Left colon (tissue), 2 donors: ENCODE results near the gene PPP2R5C. TPM values are rescaled to one million over a fixed set of nuclear protein-coding genes. Genes with fewer than 3 reads are reported as not detected.

Source experiments
- ATAC-seq: fragments of 200-7000 bp; cut with Tn5 transposase; one replicate; pipeline ENCODE4 v1.9.1; 2020; ENCODE audit warnings: mild to moderate bottlenecking, moderate library complexity
- DNase-seq, 2 donors: peaks; one replicate each; pipeline ENCODE4 v3.0.0-alpha.2; 2020
- intact Hi-C, 2 donors: fragments of 100-400 bp; cut with DNase I in 1 of 2; cut with micrococcal nuclease in 1 of 2; formaldehyde crosslinking; loops; one replicate each; pipeline versions ENCODE4 v1.11.2 to v1.14.0; 2022; cut with DNase I, micrococcal nuclease
- total RNA-seq, 2 donors: library from RNA; stranded (reverse); fragmentation: NEBNext Ultra II Directional; extraction: Animal tissue kit (Norgen Biotek cat#: 25700); gene quantifications; one replicate each; pipeline ENCODE4 v1.2.1, GENCODE V29; 2021
- donor health status: DM: no; HTN: no; CAD: no.
- donor health status: DM: yes; HTN: yes; CAD: no.

The PPP2R5C gene
- total RNA-seq, 2 donors from 2014 or later: 139 to 144 TPM

DNA sequence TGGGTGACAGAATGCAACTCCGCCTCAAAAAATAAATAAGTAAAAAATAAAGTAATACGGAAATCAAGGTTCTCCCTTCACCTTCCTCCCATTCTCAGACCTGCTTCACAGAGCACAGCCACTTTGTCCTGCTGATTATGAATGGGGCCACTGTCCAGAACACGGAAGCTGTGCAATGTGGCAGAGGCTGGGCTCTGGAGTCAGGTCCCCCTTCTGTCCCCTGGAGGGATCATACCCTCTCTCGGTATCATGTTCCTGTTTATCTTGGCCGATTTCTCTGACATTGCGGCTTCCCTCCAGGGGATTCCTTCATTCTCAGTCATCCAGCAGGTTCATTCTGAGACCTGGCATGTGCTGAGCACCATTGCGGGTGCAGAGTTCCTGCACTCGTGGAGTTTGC lies 11.3 kb downstream of the PPP2R5C start:
- DNase-seq (no peak), ATAC-seq (no peak)
- intact Hi-C loops: loop anchor here in 1 of 2 donors (5.0 to 10.0 kb wide), 3 partner anchors 62 to 175 kb away; no protein-coding TSS in a partner anchor

DNA sequence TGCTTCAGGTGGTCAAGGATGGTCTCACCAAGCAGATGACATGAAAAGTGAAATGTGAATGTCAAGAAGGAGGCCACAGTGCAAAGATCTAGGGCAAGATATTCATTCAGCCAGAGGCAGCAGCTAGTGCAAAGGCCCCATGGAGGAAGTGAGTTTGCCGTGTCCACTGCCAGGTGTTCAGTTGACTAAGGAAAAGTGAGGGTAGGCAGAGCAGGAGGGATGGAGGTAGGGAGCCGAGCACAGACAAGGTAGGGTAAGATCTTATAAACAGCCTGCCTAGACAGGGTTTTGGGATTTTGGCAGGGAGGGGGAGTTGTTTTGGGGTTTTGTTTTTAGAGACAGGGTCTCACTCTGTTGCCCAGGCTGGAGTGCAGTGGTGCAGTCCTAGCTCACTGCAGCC lies 11.9 kb downstream of the PPP2R5C start:
- no peak for ATAC-seq
- no peak for DNase-seq
- intact Hi-C loops: loop anchor here in 1 of 2 donors (5.0 to 10.0 kb wide), 3 partner anchors 61 to 174 kb away; no protein-coding TSS in a partner anchor

DNA sequence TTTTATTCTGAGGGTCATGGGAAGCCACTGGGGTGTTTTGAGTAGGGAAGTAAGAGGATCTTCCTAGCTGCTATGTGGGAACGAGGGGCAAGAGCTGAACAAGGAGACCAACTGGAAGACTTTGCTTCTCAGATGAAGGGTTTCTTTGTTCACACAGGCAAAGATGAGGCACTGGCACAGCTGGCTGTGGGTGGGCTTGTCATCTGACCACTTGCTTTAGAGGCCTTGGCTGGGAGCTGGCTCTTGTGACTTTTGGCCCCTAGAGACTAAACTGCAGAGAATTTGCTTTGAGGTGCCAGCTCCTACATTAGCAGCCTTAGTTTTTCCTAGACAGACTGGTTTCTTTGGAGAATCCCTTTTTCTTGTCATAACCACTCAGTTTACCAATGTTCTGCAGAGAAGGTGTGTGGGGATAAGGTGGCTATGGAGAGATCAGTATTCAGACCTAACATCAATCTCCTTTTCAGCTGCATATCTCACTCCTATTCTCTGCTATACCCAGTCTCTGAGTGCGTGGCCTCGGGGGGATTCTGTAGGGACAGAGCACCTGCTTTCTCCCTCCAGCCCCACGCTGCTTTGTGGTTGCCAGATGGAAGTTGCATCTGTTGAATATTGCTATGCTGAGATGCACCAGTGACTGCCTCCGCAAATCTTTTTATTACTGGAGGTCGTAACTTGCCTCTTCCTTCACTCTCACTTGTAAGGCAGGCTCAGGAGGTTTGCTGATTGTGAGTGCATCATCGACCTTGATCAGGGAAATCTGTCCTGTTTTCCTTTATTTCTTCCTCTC lies 12.7 kb downstream of the PPP2R5C start:
- intact Hi-C loops: loop anchor here in 1 of 2 donors (5.0 to 10.0 kb wide), 3 partner anchors 61 to 173 kb away; no protein-coding TSS in a partner anchor
- DNase-seq (no peak), ATAC-seq (no peak)

GRCh38 chr14:101774814-101775213 lies 13.3 kb downstream of the PPP2R5C start:
- DNase-seq (no peak), ATAC-seq (no peak)
- intact Hi-C loops: loop anchor here in 1 of 2 donors (5.0 to 10.0 kb wide), 3 partner anchors 60 to 172 kb away; no protein-coding TSS in a partner anchor

DNA sequence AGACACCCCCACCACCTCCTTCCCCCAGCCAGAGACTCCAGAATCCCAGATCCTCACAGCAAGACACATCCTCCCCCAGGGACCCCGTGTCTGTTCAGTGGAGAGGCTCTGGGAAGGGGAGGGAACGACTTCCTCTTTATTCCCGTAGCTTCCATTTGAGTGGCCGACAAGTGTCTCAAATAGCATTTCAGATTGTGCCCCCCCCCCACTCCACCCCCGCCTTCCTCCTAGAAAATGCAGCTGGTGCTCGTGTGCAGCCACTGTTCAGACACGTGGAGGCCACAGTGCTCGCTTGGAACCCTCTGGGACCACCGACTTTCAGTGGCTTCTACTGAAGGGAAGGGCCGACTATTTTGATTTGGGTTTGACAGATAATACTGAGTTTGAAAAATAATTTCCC lies 14.3 kb downstream of the PPP2R5C start:
- no peak for ATAC-seq

GRCh38 chr14:101776344-101776743 lies 14.8 kb downstream of the PPP2R5C start:
- ATAC-seq: no peak
- DNase-seq: no peak
- intact Hi-C loops: loop anchor here in 1 of 2 donors (10.0 kb wide), 2 partner anchors 58 to 148 kb away; no protein-coding TSS in a partner anchor

More for the DNA sequence above, 14.3 kb downstream of the PPP2R5C start:
- DNase-seq: no peak
- intact Hi-C loops: loop anchor here in 1 of 2 donors (10.0 kb wide), 2 partner anchors 59 to 149 kb away; no protein-coding TSS in a partner anchor

GRCh38 chr14:101780390-101780789 lies 18.9 kb downstream of the PPP2R5C start:
- ATAC-seq: no peak
- DNase-seq: no peak
- intact Hi-C loops: no loop called here

- intact Hi-C loops: no loop called here
- ATAC-seq: peak; percentile 70
- DNase-seq: no peak
Observed at GRCh38 chr14:101780887-101781239, 19.4 kb downstream of the PPP2R5C start.

DNA sequence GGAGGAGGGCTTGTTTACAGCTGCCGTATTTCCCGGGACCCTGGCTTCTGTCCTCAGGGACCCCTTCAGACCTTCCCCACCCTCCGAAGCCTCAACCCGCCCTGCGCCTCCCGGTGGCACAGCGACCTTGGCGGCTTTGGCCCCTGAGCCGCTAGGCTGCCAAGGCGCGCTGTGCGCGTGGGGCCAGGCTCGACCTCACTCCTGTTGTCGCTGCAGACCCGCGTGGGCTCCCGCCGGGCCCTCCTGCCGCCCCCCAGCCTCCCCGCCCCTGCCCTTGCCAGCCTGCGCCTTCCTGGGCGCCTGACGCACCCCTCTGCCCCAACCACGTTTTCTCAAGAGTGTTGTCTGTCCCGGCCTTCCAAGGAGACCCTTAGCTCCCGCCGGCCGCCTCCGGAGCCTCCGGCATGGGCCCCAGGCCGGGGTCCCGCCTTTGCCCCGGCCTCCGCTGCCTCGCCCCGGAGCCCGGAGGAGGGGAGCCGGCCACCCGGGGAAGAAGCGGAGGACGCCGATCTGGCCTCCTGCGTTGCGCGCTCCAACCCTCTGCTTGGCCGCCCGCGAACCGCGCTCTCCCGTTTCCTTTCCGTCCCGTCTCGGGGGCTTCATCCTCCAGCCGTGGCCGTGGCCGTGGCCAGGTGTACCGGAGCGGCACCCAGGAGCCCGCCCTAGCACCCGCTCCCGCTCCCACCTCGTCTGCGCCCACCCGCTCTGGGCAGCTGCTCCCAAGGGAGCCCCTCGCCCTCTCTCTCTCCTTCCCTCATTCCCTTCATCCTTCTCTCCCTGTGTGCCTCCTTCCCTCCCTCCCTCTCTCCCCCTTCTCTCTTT lies 19.9 kb downstream of the PPP2R5C start:
- peak; percentile 69 for ATAC-seq
- peak in 1 of 2 donors; percentile 39 for DNase-seq
- intact Hi-C loops: no loop called here

- intact Hi-C loops: no loop called here
- no peak for ATAC-seq
Observed at GRCh38 chr14:101783260-101784016, 21.9 kb downstream of the PPP2R5C start.

GRCh38 chr14:101784631-101785030 lies 23.1 kb downstream of the PPP2R5C start:
- ATAC-seq (no peak), DNase-seq (no peak)
- intact Hi-C loops: no loop called here

More at GRCh38 chr14:101783260-101784016, 21.9 kb downstream of the PPP2R5C start:
- no peak for DNase-seq

GRCh38 chr14:101788016-101788635 lies 26.6 kb downstream of the PPP2R5C start:
- ATAC-seq: peak; percentile 34
- intact Hi-C loops: no loop called here
- no peak for DNase-seq

- no peak for DNase-seq
- intact Hi-C loops: no loop called here
- no peak for ATAC-seq
Observed at GRCh38 chr14:101789222-101789621, 27.7 kb downstream of the PPP2R5C start.

DNA sequence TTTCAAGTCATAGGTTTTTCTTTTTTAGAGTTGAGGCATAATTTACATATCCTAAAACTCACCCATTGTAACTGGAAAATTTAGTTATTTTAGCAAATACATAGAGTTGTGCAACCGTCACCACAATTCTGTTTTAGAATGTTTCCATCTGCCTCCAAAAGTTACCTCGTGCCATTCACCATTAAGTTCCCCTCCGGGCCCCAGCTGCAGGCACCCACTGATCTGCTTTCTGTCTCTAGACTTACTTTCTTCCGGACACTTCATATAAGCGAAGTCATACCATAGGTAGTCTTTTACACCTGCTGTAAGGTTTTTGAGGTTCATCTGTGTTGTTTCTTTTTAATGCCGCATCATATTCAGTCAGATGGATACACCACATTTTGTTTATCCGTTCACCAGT lies 28.7 kb downstream of the PPP2R5C start:
- ATAC-seq (no peak), DNase-seq (no peak)
- intact Hi-C loops: no loop called here

- intact Hi-C loops: no loop called here
- ATAC-seq: peak; percentile 84
- DNase-seq: no peak
Observed at GRCh38 chr14:101791919-101792572, 30.5 kb downstream of the PPP2R5C start.

- ATAC-seq (no peak), DNase-seq (no peak)
- intact Hi-C loops: no loop called here
Observed at GRCh38 chr14:101796016-101796415, 34.5 kb downstream of the PPP2R5C start.

GRCh38 chr14:101796479-101796878 lies 35.0 kb downstream of the PPP2R5C start:
- intact Hi-C loops: no loop called here
- ATAC-seq: no peak
- no peak for DNase-seq

- intact Hi-C loops: no loop called here
- no peak for ATAC-seq
- no peak for DNase-seq
Observed at GRCh38 chr14:101797856-101798255, 36.3 kb downstream of the PPP2R5C start.
